Measurements from ENCODE around the gene GALNT2.

GRCh38 chr1:230308821-230309220 is 241.8 kb downstream of the GALNT2 start:
- TF ChIP-seq CTCF (IDR thresholded peaks at IDR 0.05) (no peak), EZH2 (IDR thresholded peaks at IDR 0.05; ENCODE audit: borderline replicate concordance, insufficient read depth, low read depth, low read length, poor library complexity, severe bottlenecking) (no peak)
